Activated CD4-positive, alpha-beta T cell treated with anti-CD3 and anti-CD28 coated beads for 48 hours (primary cell): Measurements from ENCODE around the gene SERPINB7.

ENCODE experiments used
- DNase-seq: peaks from one replicate; pipeline ENCODE4 v3.0.0-alpha.2; 2020

The SERPINB7 gene

GRCh38 chr18:63788447-63789096 lies 13.4 kb downstream of the SERPINB7 start:
- DNase-seq: peak; percentile 72

- no peak for DNase-seq
Measured at GRCh38 chr18:63789327-63789726, 14.1 kb downstream of the SERPINB7 start.

- DNase-seq: no peak
Measured at GRCh38 chr18:63795606-63796005, 20.4 kb downstream of the SERPINB7 start.

DNA sequence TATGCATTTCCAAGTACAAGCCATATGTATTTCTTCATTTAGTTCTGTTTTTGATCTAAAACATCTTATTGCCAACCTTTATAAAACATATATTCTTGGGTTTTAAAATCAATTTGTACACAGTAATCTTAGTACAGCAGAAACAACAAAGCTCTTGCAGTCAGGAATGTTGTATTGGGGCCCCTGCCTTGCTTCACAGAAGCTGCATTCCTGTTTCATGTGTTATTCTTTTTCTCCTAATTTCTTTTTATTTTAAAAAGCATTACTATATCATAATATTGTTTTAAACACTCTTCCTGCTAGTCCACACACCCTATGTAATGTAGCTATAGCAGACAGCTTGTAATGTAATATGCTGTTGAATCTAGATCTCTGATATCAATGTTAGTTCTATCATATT lies 24.0 kb downstream of the SERPINB7 start:
- DNase-seq: no peak

- no peak for DNase-seq
Measured at GRCh38 chr18:63801343-63801742, 26.1 kb downstream of the SERPINB7 start.

DNA sequence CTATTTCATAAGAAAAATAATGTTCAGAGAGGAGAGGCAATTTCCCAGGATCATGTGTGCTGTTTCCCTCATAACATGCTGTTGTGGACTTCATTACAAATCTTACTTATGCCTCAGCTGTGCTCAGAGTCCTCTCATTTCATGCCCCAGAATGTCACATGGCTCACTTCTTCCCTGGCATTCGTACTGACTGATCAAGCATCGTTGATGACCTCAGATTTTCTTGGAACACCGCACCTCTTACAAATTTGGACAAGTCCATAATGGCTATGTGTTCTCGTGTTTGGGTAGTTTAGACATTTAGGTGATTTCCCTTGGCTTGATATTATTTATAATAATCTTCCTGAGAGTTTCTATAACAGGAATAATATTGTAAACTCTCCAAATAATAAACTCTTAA lies 32.9 kb downstream of the SERPINB7 start:
- DNase-seq: no peak

DNA sequence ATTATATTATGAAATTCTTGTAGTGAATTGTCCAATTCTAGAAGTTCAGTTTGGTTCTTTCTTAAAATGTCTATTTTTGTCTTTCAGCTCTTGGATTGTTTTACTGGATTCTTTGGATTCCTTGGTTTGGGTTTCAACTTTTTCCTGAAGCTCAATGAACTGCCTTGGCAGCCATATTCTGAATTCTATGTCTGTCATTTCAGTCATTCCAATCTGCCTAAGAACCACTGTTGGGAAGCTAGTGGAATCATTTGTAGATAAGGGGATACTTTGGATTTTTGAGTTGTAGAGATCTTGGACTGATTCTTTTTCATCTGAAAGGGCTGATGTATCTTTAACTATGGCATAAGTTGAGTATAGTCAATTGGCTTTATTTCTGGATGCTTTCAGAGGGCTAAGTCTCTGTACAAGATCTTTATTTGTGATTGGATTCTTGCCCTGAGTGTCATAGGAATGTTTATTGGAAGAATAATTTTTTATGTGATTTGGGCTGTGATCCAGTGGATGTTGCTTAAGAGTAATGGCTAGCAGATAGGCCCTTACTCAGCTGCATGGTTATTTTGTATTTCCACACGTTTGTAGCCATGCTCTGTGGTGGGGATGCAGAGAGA lies 42.3 kb downstream of the SERPINB7 start:
- no peak for DNase-seq

- DNase-seq: no peak
Measured at GRCh38 chr18:63818212-63818611, 43.0 kb downstream of the SERPINB7 start.

- no peak for DNase-seq
Measured at GRCh38 chr18:63819786-63820185, 44.6 kb downstream of the SERPINB7 start.

- no peak for DNase-seq
Measured at GRCh38 chr18:63820694-63821093, 45.5 kb downstream of the SERPINB7 start.

- peak; percentile 61 for DNase-seq
Measured at GRCh38 chr18:63823516-63824219, 48.5 kb downstream of the SERPINB7 start.

- no peak for DNase-seq
Measured at GRCh38 chr18:63824220-63824525, 49.0 kb downstream of the SERPINB7 start.

GRCh38 chr18:63828120-63828519 lies 52.9 kb downstream of the SERPINB7 start:
- no peak for DNase-seq

- no peak for DNase-seq
Measured at GRCh38 chr18:63828656-63829055, 53.4 kb downstream of the SERPINB7 start.

DNA sequence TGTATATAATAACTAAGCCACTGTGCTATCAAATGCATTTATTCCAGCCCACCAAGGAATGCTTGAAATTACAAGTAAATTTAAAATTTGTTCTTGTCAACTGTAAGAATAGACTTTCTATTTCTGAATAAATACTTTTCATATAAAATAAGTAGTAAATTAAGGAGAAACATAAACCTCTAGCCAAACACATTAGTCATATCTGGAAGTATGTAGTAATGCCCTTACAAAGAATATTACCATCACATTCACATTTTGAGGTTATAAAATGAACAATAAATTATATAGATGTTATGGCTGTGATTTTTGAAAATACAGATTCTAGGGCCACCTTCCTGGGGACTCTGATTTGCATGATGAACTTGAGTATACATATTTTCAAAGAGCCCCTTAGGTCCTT lies 54.7 kb downstream of the SERPINB7 start:
- no peak for DNase-seq

DNA sequence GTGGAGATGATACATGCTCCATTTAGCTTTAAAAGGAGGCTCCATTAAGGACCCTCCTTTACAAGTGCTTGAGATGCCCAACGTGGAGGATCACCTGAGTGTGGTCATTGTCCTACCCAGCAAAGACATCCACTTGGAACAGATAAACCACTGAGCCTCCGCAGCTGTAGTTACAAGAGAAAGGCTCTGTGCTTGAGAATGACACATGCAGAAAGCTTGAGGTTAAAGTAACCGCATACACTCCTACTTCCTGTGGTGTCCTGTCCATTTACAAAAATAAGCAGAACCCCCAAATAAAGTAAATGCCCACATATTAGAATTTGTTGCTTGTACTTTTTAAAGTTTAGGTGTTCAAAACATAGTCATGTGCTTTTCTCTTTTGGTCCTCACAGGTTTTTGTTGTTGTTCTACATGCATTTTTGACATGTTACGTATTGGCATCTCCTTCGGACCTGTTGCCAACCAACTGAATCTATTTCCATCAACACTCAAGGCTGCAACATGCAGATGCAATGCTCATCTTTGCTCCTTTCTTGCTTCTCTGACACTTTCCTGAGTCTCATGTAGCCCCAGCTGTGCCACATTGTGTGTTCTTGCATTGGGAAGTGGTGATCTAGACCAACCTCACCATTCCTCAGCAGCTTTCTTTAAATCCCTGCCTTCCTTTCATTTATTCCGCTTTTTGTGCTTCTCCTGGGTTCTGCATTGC lies 56.0 kb downstream of the SERPINB7 start:
- no peak for DNase-seq

- no peak for DNase-seq
Measured at GRCh38 chr18:63832470-63832869, 57.3 kb downstream of the SERPINB7 start.

DNA sequence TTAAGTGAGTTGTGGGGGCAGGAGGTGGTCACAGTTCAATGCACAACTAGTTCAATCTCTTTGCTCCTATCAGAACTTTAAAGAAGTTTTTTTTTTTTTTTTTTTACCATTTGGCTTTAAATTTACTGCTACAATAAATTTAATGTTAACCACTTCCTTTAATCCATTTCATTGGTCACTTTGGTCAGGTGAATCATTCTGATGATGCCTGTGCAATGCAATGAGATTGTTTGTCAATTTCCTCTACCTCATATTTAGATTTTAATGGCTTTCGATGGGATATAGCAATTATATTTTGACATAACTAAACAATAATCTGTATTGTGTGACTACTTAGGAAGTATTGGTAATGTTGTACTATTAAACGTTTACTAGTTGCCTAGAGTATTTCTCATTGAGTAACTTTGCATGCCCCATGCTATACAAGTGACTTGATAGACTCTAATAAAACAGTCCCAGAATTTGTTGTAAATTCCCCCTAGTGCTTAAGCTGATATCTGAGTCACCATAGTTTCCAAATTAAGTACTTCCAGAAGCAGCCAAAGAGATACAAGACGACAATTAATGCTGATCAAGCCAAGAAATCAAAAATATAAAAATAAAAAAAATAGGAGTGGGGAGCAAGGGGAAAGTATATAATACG lies 59.4 kb downstream of the SERPINB7 start:
- DNase-seq: no peak

DNA sequence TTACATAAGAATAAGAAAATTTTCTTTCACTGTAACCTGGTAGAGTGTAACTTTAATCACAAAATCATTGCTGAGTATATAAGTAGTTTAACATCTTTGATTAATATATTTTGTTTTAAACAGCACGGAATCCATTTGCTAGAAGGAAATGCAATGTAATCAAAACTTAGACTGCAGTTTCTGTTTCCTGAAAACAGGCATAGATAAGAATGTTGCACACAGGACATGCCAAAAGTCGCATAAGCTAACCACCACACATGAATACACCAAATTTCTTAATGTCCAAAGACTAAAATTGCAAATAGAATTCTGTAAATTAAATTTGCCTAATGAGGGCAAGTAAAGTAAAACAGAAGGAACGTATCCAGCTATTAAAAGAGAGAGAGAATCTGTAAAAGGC lies 61.2 kb downstream of the SERPINB7 start:
- no peak for DNase-seq

- no peak for DNase-seq
Measured at GRCh38 chr18:63837590-63837989, 62.4 kb downstream of the SERPINB7 start.

GRCh38 chr18:63843008-63843407 lies 67.8 kb downstream of the SERPINB7 start:
- no peak for DNase-seq

DNA sequence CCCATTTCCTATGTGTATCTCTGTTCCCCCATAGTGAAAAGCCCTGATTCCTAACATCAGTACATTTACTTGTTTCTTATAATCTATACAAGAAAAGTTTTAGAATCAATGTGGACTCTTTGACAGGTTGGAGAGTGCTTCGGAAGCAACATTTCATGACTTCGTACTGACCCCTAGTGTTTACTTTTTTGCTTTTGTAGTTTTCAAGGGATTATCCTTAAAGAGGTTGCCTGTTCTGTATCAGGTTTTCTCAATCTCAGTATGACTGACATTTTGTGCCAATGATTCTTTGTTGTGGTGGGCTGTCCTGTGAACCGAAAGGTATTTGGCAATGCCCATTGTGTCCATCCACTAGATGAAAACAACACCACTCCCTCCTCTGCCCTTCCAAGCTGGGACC lies 69.0 kb downstream of the SERPINB7 start:
- DNase-seq: no peak

- DNase-seq: no peak
Measured at GRCh38 chr18:63848159-63848558, 72.9 kb downstream of the SERPINB7 start.
